Measurements from ENCODE around the gene RCE1.
A peak's percentile ranks its signal among the peaks of the same experiment; 100 is the strongest.

DNA sequence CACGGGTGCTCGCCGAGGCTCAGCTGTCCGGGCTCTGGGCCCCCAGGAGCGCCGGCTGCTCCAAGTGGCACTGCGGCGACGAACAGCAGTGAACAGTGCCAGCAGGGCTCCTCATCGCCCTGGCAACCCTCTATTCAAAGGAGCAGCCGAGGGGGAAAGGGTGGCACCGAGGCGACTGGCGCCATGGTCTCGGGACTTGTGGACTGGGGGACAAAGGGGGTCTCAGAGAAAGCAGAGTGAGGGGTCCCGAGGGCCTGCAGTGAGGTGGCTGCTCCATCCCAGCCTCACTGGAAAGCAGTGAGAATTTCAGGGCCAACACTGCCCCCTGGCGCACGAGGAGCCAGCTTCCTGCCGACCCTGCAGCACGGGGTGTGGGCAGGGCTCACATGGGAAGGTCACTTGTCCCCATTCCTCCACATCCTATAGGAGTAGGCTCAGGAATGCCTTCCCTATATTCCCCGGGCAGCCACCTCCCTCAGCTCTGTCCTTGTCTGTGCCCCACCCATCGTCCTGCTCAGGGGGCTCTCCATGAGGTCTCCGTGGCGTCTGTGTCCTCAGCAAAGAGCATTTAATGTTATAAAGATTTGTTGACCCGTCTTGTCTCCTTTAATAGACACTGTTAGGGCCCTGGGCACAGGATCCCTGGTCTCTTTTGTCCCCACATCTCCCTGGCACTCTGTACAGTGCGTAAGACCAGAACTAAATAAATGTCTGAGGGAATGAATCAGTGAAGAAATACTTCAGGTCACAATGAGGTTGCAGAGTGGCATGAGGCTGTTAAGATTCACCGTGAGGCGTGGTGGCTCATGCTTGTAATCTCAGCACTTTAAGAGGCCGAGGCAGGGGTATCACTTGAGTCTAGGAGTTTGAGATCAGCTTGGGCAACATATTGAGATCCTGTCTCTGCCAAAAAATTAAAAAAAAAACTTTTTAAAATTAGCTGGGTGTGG lies 40.0 kb downstream of the RCE1 start:
- TF ChIP-seq, protein P1, sequence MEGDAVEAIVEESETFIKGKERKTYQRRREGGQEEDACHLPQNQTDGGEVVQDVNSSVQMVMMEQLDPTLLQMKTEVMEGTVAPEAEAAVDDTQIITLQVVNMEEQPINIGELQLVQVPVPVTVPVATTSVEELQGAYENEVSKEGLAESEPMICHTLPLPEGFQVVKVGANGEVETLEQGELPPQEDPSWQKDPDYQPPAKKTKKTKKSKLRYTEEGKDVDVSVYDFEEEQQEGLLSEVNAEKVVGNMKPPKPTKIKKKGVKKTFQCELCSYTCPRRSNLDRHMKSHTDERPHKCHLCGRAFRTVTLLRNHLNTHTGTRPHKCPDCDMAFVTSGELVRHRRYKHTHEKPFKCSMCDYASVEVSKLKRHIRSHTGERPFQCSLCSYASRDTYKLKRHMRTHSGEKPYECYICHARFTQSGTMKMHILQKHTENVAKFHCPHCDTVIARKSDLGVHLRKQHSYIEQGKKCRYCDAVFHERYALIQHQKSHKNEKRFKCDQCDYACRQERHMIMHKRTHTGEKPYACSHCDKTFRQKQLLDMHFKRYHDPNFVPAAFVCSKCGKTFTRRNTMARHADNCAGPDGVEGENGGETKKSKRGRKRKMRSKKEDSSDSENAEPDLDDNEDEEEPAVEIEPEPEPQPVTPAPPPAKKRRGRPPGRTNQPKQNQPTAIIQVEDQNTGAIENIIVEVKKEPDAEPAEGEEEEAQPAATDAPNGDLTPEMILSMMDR (IDR thresholded peaks at IDR 0.05; ENCODE audit: extremely low read depth in 1 of 2, insufficient read depth in 1 of 2, low read depth in 1 of 2, low read length in 2 of 2): peak; percentile 78 to 85
- TF ChIP-seq POLR2A (IDR thresholded peaks at IDR 0.05; ENCODE audit: low read depth, low read length) (no peak), MYC (IDR thresholded peaks at IDR 0.05; ENCODE audit: low read depth, low read length) (no peak)
- TF ChIP-seq, protein P2, sequence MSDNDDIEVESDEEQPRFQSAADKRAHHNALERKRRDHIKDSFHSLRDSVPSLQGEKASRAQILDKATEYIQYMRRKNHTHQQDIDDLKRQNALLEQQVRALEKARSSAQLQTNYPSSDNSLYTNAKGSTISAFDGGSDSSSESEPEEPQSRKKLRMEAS (IDR thresholded peaks at IDR 0.05; ENCODE audit: insufficient read depth, insufficient read length): no peak

Data from endothelial cell of umbilical vein (primary cell).